Neural progenitor cell (in vitro differentiated cells): ENCODE measurements around the gene TWF1.

Source experiments
- EZH2 ChIP-seq: fragments of 200-600 bp; sonication (generic); IDR thresholded peaks from 2 replicates; pipeline ENCODE4 v1.6.1; 2017; ENCODE audit warnings: antibody characterized with exemption, mild to moderate bottlenecking, moderate library complexity
- EZH2phosphoT487 ChIP-seq: fragments of 200-600 bp; sonication (generic); IDR thresholded peaks from 2 replicates; pipeline ENCODE4 v1.6.1; 2017; ENCODE audit warnings: antibody characterized with exemption
- TF ChIP-seq, protein P1 (sequence below): fragments of 200-600 bp; sonication (generic); IDR thresholded peaks from 2 replicates; pipeline ENCODE4 v1.5.1; 2017; ENCODE audit warnings: antibody characterized with exemption, mild to moderate bottlenecking

DNA sequence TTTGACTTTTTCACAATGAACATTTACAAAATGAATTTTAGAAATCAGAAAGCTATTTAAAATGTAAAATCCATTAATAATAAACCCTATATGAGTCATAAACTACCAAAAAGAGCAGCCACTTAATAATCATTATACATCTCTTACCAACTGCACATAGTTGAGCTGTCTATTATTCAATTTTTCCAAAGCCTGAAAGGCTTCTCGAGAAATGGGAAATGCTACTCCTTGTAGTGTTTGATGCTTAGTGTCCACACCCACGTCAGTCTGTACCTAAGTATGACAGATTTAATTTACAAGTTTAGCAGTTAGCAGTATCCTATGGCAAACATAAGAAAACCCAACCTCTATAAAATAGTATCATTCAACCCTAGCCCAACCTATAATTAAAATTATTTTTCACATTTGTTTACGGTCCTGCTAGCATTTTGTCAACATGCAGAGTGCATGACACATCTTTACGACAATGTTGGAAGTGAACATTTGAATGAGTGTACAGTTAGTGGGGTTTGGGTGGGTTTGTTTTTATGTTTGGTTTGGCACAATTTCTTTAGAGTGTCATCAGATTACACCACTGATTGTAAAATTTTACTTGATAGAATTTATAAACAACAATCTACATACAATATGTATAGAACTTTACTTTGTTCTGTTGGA, 8.4 kb downstream of the TWF1 start:
- TF ChIP-seq, protein P1, sequence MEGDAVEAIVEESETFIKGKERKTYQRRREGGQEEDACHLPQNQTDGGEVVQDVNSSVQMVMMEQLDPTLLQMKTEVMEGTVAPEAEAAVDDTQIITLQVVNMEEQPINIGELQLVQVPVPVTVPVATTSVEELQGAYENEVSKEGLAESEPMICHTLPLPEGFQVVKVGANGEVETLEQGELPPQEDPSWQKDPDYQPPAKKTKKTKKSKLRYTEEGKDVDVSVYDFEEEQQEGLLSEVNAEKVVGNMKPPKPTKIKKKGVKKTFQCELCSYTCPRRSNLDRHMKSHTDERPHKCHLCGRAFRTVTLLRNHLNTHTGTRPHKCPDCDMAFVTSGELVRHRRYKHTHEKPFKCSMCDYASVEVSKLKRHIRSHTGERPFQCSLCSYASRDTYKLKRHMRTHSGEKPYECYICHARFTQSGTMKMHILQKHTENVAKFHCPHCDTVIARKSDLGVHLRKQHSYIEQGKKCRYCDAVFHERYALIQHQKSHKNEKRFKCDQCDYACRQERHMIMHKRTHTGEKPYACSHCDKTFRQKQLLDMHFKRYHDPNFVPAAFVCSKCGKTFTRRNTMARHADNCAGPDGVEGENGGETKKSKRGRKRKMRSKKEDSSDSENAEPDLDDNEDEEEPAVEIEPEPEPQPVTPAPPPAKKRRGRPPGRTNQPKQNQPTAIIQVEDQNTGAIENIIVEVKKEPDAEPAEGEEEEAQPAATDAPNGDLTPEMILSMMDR: no peak
- TF ChIP-seq EZH2phosphoT487: no peak
- TF ChIP-seq EZH2: no peak
